Activated CD8-positive, alpha-beta memory T cell treated with anti-CD3 and anti-CD28 coated beads, Interleukin-2, amount 50 U/mL, for 1 hour (primary cell): ENCODE measurements around the gene RABL6.

Source experiments
- DNase-seq: peaks from one replicate; pipeline ENCODE4 v3.0.0-alpha.2; 2020; ENCODE audit errors: extremely low read depth

The RABL6 gene

DNA sequence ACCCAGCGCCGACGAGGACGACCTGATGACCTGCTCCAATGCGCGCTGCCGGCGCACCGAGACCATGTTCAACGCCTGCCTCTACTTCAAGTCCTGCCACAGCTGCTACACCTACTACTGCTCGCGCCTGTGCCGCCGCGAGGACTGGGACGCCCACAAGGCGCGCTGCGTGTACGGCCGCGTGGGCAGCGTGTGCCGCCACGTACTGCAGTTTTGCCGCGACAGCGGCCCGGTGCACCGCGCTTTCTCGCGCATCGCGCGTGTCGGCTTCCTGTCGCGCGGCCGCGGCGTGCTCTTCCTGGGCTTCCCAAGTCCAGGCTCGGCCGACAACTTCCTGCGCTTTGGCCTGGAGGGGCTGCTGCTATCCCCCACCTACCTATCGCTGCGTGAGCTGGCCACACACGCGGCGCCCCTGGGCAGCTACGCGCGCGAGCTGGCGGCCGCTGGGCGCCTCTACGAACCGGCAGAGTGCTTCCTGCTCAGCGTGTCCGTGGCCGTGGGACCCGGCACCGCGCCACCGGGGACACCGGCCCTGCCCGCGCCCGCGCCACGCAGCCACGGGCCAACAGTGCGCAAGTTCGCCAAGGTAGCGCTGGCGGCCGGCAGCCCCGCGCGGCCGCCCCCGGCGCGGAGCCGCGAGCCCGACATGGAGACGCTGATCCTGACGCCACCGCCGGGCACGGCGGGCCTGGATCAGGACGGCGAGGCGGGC is 38.8 kb downstream of the RABL6 start:
- DNase-seq = no peak

DNA sequence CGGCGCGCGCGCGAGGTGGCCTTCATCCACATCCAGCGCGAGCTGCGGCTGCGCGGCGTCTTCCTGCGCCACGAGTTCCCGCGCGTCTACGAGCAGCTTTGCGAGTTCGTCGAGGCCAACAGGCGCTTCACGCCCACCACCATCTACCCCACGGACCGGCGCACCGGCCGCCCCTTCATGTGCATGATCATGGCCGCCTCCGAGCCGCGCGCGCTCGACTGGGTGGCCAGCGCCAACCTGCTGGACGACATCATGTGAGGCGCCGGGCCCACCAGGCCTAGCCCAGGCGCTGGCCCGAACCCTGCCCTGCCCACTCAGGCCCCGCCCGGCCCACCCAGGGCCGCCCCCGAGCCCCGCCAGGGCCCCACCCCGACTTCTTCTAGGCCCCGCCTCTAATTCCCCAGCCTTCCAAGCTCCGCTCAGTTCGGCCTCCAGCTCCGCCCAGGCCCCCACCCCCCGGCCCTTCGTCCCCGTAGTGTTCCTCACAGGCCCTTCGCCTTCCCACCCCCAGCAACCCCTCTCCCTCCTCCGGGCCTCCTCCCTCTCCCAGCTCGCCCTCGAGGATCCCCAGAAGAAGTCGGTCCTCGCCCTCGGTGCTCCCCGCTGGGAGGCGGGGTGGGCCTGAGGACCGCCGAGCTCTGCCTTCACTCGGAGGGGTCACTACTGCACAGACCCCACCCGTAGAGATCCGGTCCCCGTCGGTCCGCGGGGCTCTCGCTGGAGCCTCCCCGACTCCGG is 39.5 kb downstream of the RABL6 start:
- no peak for DNase-seq

DNA sequence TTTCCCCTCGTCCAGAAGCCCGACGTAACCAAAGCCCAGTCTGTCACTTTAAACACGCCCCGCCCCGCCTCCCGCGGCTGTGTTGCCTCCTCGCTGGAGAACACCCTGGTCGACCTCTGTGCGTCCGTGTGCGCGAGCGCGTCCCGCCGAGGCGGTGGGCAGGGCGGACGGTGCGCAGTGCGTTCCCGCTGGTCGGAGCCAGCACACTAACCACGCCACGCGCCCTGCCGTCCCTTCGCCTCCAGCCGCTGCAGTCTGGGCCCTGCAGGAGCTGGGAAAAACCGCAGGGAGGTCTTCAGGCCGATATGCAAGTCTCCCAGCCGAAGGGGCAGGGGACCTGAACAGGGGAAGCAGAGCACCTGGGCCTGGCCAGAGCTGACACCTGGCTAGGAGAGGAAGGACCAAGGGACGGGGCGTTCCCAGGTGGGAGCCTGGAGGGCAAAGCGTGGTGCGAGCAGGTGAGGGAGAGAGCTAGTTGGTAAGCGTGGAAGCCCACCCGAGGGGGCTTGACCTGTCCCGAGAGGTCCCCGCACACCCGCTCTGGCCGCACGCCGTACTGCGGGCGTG is 40.2 kb downstream of the RABL6 start:
- DNase-seq = no peak

DNA sequence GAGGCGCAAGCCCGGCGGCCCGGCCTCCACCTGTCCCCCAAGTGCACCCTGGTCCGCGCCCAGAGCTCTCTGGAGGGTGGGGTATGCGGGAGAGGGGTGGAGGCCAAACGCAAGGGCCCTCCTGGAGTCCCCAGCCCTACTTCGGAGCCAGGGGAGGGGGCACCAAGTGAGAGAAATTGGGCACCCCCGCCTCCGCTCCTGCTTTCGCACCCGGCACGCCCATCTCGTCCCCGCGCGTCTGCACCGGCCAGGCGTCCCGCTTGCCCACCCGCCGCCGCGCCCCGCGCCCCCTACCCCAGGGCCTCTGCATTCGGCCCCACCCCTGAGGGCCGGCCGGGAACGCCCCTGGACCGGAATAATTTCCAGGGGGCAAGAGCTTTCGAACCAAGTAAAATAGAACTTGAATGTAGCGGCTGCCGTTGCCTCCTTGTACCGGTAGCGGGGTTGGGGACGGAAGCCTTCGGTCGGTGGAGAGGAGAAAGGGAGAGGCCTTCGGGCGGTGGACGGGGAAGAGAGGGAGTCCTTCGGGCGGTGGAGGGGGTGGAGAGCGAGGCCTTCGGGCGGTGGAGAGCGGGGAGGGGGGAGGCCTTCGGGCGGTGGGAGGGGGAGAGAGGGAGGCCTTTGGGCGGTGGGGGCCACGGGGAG is 40.8 kb downstream of the RABL6 start:
- no peak for DNase-seq

DNA sequence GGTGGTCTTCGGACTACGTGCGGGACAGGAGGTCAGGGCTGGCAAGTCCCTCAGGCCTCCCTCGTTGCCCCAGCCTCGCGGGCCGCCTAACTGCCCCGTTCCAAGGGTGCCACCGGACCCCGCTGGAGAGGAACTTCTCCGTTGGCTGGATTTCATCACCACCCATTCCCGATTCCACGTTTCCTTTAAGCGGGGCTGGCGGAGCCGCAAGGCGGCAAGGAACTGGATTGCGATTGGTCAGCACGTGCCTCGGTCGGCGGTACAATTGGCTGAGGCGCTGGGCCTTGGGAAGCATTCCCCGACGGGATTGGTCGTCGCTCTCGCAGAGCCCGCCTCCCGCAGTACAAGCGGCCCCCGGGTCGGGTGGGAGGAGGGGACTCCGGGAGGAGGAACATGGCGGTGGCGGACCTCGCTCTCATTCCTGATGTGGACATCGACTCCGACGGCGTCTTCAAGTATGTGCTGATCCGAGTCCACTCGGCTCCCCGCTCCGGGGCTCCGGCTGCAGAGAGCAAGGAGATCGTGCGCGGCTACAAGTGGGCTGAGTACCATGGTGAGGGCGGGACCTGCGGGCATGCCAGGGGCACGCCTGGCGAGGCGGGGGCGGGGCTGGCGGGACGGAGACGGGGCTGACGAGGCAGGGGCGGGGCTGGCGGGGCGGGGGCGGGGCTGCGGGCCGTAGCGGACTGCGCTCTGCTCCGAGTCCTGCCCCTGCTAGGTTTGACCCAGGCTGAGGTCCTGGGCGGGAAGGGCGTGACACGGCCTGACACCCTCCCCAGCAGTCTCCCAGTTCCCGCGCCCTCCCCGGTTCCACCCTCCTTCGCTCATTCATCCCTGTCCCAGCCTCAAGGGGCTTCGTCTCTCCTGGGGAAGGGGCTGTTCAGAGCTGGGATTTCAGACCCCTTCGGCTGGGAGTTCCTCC is 41.6 kb downstream of the RABL6 start, which contains the start of gene PHPT1:
Gene PHPT1, plus strand, starts transcription at position 372 of the 922 bp plus-strand sequence. Its CDS starts 22 bp downstream, at position 394.
- DNase-seq = peak; percentile 83

DNA sequence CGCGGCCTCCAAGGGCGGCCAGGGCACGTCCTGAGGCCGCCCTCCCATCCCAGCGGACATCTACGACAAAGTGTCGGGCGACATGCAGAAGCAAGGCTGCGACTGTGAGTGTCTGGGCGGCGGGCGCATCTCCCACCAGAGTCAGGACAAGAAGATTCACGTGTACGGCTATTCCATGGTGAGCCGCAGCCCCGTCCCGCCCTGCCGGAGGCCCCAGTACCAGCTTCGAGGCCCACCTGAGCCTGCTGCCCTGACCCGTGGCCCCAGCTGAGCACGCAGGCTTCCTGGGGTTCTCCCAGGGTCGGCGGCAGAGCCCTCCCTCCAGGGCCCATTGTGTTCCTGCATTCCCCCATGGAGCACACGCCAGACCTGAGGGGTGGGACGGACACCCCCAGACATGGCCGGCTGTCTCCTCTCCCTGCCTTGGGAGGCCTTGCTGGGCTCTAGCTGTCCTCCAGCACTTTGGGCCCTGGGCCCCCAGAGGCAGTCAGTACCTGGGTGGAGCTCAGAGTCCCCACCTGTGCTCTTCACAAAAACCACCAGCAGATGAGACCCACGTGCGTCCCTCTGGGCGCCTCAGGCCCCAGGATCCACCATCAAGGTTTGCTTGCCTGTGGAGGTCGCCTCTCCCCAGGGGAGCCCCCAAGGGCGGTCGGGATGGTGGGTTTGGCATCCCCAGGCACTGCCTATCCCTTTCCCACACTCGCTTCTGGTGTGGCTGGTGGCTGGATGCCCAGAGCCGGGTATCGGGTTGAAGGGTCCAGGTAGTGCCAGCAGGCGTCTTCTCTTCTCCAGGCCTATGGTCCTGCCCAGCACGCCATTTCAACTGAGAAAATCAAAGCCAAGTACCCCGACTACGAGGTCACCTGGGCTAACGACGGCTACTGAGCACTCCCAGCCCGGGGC is 42.5 kb downstream of the RABL6 start:
- DNase-seq = no peak

DNA sequence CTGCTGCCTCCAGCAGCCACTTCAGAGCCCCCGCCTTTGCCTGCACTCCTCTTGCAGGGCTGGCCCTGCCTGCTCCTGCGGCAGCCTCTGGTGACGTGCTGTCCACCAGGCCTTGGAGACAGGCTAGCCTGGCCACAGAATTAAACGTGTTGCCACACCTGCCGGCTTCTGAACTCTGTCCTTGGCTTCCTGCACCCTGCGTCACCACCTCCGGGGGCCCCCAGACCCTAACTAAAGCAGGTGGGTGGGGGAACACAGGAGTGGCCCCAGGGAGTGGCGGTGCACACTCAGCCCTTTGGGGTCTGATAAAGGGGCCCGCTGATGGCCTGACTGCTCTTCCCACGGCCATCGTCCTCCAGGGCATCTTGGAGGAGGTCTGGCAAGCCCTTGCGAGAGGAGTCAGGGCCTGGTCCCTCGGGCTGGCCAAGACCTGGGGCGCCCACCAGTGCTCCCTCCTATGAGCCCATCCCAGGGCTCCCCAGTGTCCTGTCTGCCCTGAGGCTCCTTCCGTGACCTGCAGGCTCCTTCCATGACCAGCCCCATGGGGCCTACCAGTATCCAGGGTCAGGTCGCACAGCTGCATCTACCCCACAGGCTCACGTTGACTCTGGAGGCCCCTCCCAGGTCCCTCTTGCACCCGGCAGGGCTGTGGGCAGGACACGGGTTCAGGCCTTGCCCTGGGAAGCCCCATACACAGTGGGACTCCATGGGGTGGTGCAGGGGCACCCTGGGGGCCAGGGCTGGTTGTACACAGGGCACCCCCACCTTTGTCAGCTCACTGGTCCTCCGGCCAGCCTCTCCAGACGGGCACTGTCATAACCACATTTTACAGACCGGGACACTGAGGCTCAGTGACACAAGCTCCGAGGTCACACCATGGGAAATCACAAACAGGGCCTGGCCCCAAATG is 43.4 kb downstream of the RABL6 start:
- no peak for DNase-seq

DNA sequence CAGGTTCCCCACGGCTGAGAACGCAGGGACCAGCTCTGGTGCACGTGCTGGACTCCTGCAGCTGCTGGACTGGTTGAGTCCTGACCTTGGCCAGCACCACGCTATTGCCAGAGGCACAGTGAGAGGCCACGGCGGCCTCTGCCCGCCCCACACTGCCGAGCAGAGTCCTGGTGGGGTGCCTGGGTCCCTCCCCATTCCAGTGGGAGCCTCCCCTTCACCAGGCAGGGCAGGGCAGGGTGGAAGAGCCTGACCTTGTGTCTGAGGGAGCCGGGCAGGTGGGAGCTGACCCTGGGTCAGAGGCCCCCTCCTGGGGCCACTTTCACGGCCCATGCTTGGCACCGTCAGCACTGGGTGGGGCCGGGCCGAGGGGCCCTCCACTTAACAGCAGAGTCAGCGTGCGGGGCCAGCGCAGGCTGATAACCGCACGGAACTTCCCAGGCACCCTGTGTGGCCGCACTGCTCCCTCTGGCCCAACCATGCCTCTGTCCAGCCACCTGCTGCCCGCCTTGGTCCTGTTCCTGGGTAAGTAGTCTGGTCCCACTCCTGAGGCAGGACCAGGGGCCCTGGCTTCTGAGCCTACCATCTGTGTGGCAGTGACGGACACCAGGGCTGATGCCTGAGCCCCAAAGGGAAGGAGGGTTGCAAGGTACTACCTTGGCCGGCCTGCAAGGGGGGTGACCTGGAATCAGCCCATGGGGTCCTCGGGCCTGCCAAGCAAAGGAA is 44.4 kb downstream of the RABL6 start, which contains the start of gene MAMDC4:
Gene MAMDC4, plus strand, starts transcription at position 406 of the 723 bp plus-strand sequence. Its CDS starts 71 bp downstream, at position 477.
- no peak for DNase-seq

DNA sequence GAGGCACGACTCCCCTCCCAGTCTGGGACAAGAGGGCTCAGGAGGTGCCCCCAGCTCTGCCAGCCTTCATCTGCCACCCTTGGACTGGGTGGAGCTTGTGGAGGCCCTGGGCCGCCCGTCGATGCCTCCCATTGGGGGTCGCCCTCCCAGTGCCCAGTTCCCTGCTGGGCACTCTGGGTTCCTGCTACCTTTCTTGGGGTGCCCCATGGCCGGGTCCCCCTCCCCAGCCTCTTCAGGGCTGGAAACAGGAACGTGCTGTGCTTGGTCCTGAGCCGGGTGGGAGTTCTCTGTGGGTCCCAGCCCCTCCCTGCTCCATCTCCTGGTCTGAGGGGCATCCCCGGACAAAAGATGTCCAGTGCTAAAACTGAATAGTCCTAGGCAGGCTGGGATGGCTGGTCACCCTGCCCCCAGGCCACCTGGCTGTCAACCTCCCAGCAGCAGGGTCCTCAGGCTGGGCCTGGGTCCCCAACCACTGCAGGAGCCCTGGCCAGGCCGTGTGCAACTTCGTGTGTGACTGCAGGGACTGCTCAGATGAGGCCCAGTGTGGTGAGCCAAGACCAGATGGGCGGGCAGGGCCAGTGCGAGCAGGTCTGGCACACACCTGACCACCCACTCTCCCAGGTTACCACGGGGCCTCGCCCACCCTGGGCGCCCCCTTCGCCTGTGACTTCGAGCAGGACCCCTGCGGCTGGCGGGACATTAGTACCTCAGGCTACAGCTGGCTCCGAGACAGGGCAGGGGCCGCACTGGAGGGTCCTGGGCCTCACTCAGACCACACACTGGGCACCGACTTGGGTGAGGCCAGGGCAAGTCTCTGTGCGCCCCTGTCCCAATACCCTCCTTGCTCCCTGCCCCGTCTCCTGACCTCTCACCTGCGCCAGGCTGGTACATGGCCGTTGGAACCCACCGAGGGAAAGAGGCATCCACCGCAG is 45.2 kb downstream of the RABL6 start:
- DNase-seq = no peak

DNA sequence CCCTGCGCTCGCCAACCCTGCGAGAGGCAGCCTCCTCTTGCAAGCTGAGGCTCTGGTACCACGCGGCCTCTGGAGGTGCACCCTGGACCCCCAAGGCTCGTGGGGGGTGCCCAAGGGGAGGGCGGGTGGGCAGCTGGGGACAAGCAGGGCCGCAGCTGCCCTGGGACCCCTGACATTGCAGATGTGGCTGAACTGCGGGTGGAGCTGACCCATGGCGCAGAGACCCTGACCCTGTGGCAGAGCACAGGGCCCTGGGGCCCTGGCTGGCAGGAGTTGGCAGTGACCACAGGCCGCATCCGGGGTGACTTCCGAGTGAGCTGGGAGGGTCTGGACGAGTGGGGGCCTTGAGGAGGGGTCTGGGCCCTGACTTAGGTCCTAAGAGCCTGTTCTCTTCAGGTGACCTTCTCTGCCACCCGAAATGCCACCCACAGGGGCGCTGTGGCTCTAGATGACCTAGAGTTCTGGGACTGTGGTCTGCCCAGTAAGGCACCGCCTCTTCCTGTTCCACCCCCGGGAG is 45.9 kb downstream of the RABL6 start:
- no peak for DNase-seq

DNA sequence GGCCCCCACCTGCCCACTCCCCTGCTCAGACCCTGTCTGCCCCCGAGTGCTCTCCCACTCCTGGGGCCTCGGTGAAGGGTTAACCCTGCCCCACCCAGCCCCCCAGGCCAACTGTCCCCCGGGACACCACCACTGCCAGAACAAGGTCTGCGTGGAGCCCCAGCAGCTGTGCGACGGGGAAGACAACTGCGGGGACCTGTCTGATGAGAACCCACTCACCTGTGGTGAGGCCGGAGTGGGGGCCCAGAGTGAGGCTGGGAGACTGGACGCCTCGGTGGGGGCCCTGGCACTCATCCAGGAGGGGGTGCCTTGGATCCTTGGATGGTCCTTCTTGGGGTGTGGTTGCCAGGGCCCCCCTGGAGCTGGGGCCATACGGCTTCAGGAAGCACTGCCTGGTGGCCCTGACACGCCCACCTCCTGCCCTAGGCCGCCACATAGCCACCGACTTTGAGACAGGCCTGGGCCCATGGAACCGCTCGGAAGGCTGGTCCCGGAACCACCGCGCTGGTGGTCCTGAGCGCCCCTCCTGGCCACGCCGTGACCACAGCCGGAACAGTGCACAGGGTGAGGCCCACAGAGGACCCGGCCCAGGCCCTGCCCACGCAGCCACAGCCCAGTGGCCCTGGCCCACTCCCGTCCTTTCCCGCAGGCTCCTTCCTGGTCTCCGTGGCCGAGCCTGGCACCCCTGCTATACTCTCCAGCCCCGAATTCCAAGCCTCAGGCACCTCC is 46.5 kb downstream of the RABL6 start:
- DNase-seq = no peak

DNA sequence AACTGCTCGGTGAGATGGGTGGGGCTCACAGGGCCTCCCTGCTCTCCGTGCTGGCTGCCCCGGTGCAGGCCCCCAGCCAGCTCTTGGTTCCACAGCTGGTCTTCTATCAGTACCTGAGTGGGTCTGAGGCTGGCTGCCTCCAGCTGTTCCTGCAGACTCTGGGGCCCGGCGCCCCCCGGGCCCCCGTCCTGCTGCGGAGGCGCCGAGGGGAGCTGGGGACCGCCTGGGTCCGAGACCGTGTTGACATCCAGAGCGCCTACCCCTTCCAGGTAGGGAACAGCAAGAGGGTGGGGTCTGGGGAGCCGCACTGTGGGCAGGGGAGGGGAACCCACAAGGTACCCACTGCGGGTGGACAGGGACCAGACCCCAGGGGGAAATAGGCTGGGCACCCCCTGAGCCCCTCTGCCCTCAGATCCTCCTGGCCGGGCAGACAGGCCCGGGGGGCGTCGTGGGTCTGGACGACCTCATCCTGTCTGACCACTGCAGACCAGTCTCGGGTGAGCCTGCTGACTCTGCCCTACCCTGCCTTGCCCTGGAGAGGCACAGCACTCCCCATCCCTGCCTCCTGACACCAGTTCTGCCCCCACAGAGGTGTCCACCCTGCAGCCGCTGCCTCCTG is 47.2 kb downstream of the RABL6 start:
- DNase-seq = no peak

DNA sequence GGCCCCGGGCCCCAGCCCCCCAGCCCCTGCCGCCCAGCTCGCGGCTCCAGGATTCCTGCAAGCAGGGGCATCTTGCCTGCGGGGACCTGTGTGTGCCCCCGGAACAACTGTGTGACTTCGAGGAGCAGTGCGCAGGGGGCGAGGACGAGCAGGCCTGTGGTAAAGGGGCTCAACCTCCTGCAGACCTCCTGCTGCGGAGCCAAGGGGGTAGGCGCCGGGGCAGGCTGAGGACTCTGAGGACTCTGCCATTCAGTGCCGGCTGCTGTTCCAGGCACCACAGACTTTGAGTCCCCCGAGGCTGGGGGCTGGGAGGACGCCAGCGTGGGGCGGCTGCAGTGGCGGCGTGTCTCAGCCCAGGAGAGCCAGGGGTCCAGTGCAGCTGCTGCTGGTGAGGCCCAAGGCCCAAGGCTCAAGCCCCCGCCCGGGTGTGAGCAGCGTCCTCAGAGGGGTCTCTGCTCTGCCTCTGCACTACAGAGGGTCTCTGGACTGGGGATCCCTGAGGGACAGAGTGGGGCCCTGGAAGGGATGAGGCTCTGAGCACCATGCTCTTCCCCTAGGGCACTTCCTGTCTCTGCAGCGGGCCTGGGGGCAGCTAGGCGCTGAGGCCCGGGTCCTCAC is 47.8 kb downstream of the RABL6 start:
- no peak for DNase-seq

DNA sequence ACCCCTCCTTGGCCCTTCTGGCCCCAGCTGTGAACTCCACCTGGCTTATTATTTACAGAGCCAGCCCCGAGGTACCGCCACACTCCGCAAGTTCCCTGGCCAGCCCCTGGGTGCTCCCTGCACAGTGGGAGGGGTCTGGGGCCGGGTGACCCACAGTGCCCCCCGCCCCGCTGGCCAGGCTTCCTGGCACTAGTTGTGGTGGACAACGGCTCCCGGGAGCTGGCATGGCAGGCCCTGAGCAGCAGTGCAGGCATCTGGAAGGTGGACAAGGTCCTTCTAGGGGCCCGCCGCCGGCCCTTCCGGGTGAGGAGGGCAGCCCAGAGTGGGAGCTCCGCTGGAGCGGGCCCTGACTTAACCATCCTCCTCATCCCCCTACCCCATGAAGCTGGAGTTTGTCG is 48.3 kb downstream of the RABL6 start:
- DNase-seq = no peak

DNA sequence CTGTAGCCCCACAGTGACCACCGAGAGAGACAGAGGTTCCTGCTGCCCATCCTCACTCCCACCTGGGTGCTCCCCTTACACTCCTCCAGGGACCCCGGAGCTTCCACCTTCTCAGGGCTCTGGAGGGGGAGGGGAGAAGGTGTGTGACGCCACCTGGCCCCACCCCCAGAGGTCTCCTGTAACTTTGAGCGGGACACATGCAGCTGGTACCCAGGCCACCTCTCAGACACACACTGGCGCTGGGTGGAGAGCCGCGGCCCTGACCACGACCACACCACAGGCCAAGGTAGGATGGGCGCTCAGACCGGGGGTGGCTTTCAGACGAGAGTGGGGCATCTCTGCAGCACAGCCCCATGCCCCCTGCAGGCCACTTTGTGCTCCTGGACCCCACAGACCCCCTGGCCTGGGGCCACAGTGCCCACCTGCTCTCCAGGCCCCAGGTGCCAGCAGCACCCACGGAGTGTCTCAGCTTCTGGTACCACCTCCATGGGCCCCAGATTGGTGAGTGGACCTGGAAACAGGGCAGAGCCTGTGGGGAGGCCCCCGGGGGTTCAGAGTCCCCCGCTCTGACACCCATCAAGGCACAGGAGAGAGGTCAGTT is 48.9 kb downstream of the RABL6 start:
- DNase-seq = no peak
